BLaER1 treated with 17β-estradiol and CSF1 and Interleukin-3, amounts not matched to agents 10 nM and 100 nM (cell line): ENCODE results near the gene KIF23.

Source experiments
- H3K27ac ChIP-seq, 11 experiments: shearing (Covaris generic); formaldehyde crosslinking; 2 replicates each; pipeline ENCODE4 v1.8.1; 2022
- H3K27me3 ChIP-seq, 11 experiments: shearing (Covaris generic); formaldehyde crosslinking; 2 replicates each; pipeline ENCODE4 v1.8.1; 2022
- H3K36me3 ChIP-seq, 11 experiments: shearing (Covaris generic); formaldehyde crosslinking; 2 replicates each; pipeline ENCODE4 v1.8.1; 2022
- H3K4me1 ChIP-seq, 10 experiments: shearing (Covaris generic); formaldehyde crosslinking; 2 replicates each; pipeline ENCODE4 v1.8.1; 2022
- H3K4me2 ChIP-seq, 11 experiments: shearing (Covaris generic); formaldehyde crosslinking; 2 replicates each; pipeline ENCODE4 v1.8.1; 2022
- H3K4me3 ChIP-seq, 10 experiments: shearing (Covaris generic); formaldehyde crosslinking; 2 replicates each; pipeline ENCODE4 v1.8.1; 2022
- H3K9ac ChIP-seq, 11 experiments: shearing (Covaris generic); formaldehyde crosslinking; 2 replicates each; pipeline ENCODE4 v1.8.1; 2022
- H3K9me3 ChIP-seq, 11 experiments: shearing (Covaris generic); formaldehyde crosslinking; replicated peaks in 1 of 11; 2 replicates each; pipeline ENCODE4 v1.8.1; 2022
- H4K20me1 ChIP-seq, 11 experiments: shearing (Covaris generic); formaldehyde crosslinking; 2 replicates each; pipeline ENCODE4 v1.8.1; 2022
- Cebpa-rat ChIP-seq, 11 experiments: shearing (Covaris generic); IDR thresholded peaks; 2 replicates each; pipeline ENCODE4 v1.8.1; 2022

The KIF23 gene

GRCh38 chr15:69465253-69465652 lies 51.1 kb downstream of the KIF23 start:
- no peak for TF ChIP-seq Cebpa-rat (IDR thresholded peaks at IDR 0.05)
- H3K4me2 ChIP-seq = no peak overlapping the region
- no peaks in the 10 kb centered on the region for H3K36me3 ChIP-seq
- peaks cover 12 to 30% (median 25%) of the 10 kb centered on the region in 10 experiments for H3K4me1 ChIP-seq
- H4K20me1 ChIP-seq = no peaks in the 10 kb centered on the region
- H3K9ac ChIP-seq = no peak overlapping the region
- H3K27me3 ChIP-seq = peaks cover 0 to 6% (median 0%) of the 10 kb centered on the region in 11 experiments; a peak in 3 of 22 replicates
- H3K4me3 ChIP-seq = no peak overlapping the region
- no peak overlapping the region for H3K27ac ChIP-seq
- H3K9me3 ChIP-seq = no peaks in the 10 kb centered on the region

- H3K4me1 ChIP-seq = peaks cover 12 to 30% (median 25%) of the 10 kb centered on the region in 10 experiments
- H3K27me3 ChIP-seq = peaks cover 0 to 6% (median 0%) of the 10 kb centered on the region in 11 experiments; a peak in 3 of 22 replicates
- H3K27ac ChIP-seq = no peak overlapping the region
- H3K9me3 ChIP-seq = no peaks in the 10 kb centered on the region
- H3K4me2 ChIP-seq = no peak overlapping the region
- H3K36me3 ChIP-seq = no peaks in the 10 kb centered on the region
- TF ChIP-seq Cebpa-rat (IDR thresholded peaks at IDR 0.05) = no peak
- H3K4me3 ChIP-seq = no peak overlapping the region
- H4K20me1 ChIP-seq = no peaks in the 10 kb centered on the region
- no peak overlapping the region for H3K9ac ChIP-seq
Measured at GRCh38 chr15:69466733-69467132, 52.6 kb downstream of the KIF23 start.

GRCh38 chr15:69467636-69468035 lies 53.5 kb downstream of the KIF23 start:
- no peak for TF ChIP-seq Cebpa-rat (IDR thresholded peaks at IDR 0.05)
- Histone ChIP-seq H4K20me1 (peaks cover 0 to 4% (median 0%) of the 10 kb centered on the region in 11 experiments; a peak in 1 of 22 replicates), H3K4me2 (peak overlapping the region in 7 of 11 experiments; percentile 5 to 46 (median 19); a peak in 3 of 22 replicates), H3K36me3 (no peaks in the 10 kb centered on the region), H3K4me1 (peaks cover 5 to 22% (median 18%) of the 10 kb centered on the region in 10 experiments), H3K27me3 (peaks cover 0 to 6% (median 0%) of the 10 kb centered on the region in 11 experiments; a peak in 3 of 22 replicates), H3K9ac (no peak overlapping the region), H3K27ac (no peak overlapping the region), H3K9me3 (no peaks in the 10 kb centered on the region), H3K4me3 (no peak overlapping the region)

- Histone ChIP-seq H3K9me3 (no peaks in the 10 kb centered on the region), H3K4me2 (peak overlapping the region in 9 of 11 experiments; percentile 2 to 46 (median 13); a peak in 7 of 22 replicates), H4K20me1 (peaks cover 0 to 4% (median 0%) of the 10 kb centered on the region in 11 experiments; a peak in 1 of 22 replicates), H3K27me3 (peaks cover 0 to 6% (median 0%) of the 10 kb centered on the region in 11 experiments; a peak in 3 of 22 replicates), H3K4me3 (no peak overlapping the region), H3K27ac (no peak overlapping the region), H3K9ac (no peak overlapping the region), H3K36me3 (no peaks in the 10 kb centered on the region), H3K4me1 (peaks cover under 1 to 16% (median 11%) of the 10 kb centered on the region in 10 experiments; a peak in 17 of 20 replicates)
- TF ChIP-seq Cebpa-rat (IDR thresholded peaks at IDR 0.05) = no peak
Measured at GRCh38 chr15:69468241-69469121, 54.3 kb downstream of the KIF23 start.

- H3K27ac ChIP-seq = no peak overlapping the region
- no peak overlapping the region for H3K4me2 ChIP-seq
- H3K9ac ChIP-seq = no peak overlapping the region
- peaks cover 8 to 16% (median 11%) of the 10 kb centered on the region in 10 experiments; a peak in 18 of 20 replicates for H3K4me1 ChIP-seq
- peaks cover 0 to 4% (median 0%) of the 10 kb centered on the region in 11 experiments; a peak in 1 of 22 replicates for H4K20me1 ChIP-seq
- no peak overlapping the region for H3K4me3 ChIP-seq
- no peak for TF ChIP-seq Cebpa-rat (IDR thresholded peaks at IDR 0.05)
- peaks cover 0 to 6% (median 0%) of the 10 kb centered on the region in 11 experiments; a peak in 3 of 22 replicates for H3K27me3 ChIP-seq
- H3K9me3 ChIP-seq = no peaks in the 10 kb centered on the region
- H3K36me3 ChIP-seq = no peaks in the 10 kb centered on the region
Measured at GRCh38 chr15:69469467-69470201, 55.5 kb downstream of the KIF23 start.

- Histone ChIP-seq H3K4me1 (peaks cover 8 to 22% (median 12%) of the 10 kb centered on the region in 10 experiments; a peak in 18 of 20 replicates), H3K4me2 (no peak overlapping the region), H4K20me1 (peaks cover 0 to 4% (median 0%) of the 10 kb centered on the region in 11 experiments; a peak in 1 of 22 replicates), H3K27ac (no peak overlapping the region), H3K9me3 (no peaks in the 10 kb centered on the region), H3K36me3 (no peaks in the 10 kb centered on the region), H3K27me3 (peaks cover 0 to 6% (median 0%) of the 10 kb centered on the region in 11 experiments; a peak in 3 of 22 replicates), H3K4me3 (no peak overlapping the region), H3K9ac (no peak overlapping the region)
- TF ChIP-seq Cebpa-rat (IDR thresholded peaks at IDR 0.05) = no peak
Measured at GRCh38 chr15:69472046-69472445, 57.9 kb downstream of the KIF23 start.

- no peak overlapping the region for H3K4me2 ChIP-seq
- no peak for TF ChIP-seq Cebpa-rat (IDR thresholded peaks at IDR 0.05)
Measured at GRCh38 chr15:69472562-69472961, 58.4 kb downstream of the KIF23 start.

GRCh38 chr15:69474291-69474690 lies 60.1 kb downstream of the KIF23 start:
- Histone ChIP-seq H3K9ac (peak overlapping the region in 1 of 11 experiments; percentile 30; a peak in 1 of 22 replicates), H3K4me3 (no peak overlapping the region), H3K36me3 (no peaks in the 10 kb centered on the region), H3K4me2 (peak overlapping the region in 3 of 11 experiments; percentile 30 to 46 (median 38); a peak in 5 of 22 replicates), H3K27ac (no peak overlapping the region), H3K27me3 (peaks cover 0 to 5% (median 0%) of the 10 kb centered on the region in 11 experiments; a peak in 1 of 22 replicates), H4K20me1 (peaks cover 0 to 4% (median 0%) of the 10 kb centered on the region in 11 experiments; a peak in 1 of 22 replicates), H3K4me1 (peaks cover 0 to 14% (median 2%) of the 10 kb centered on the region in 10 experiments; a peak in 8 of 20 replicates), H3K9me3 (peaks cover 0 to 2% (median 1%) of the 10 kb centered on the region in 11 experiments; a peak in 13 of 22 replicates)
- no peak for TF ChIP-seq Cebpa-rat (IDR thresholded peaks at IDR 0.05)

More at GRCh38 chr15:69472562-69472961, 58.4 kb downstream of the KIF23 start:
- H3K4me1 ChIP-seq = peaks cover 8 to 22% (median 12%) of the 10 kb centered on the region in 10 experiments; a peak in 18 of 20 replicates
- no peak overlapping the region for H3K9ac ChIP-seq
- no peak overlapping the region for H3K4me3 ChIP-seq
- no peaks in the 10 kb centered on the region for H3K9me3 ChIP-seq
- H3K36me3 ChIP-seq = no peaks in the 10 kb centered on the region
- peaks cover 0 to 4% (median 0%) of the 10 kb centered on the region in 11 experiments; a peak in 1 of 22 replicates for H4K20me1 ChIP-seq
- H3K27ac ChIP-seq = no peak overlapping the region
- peaks cover 0 to 4% (median 0%) of the 10 kb centered on the region in 11 experiments; a peak in 3 of 22 replicates for H3K27me3 ChIP-seq
